Epithelial cell of esophagus (primary cell): ENCODE results near the gene VSX1.

Experiments
- DNase-seq: peaks from one replicate; pipeline ENCODE4 v3.0.0; 2010; ENCODE audit warnings: low read depth
- H3K4me3 ChIP-seq: 2 replicates; pipeline ENCODE4 v1.5.1; 2011; ENCODE audit warnings: mild to moderate bottlenecking, low read length, control low read depth
- CTCF ChIP-seq: IDR thresholded peaks from 2 replicates; pipeline ENCODE4 v1.5.1; 2011; ENCODE audit warnings: low read depth, mild to moderate bottlenecking, low read length, control low read depth, inconsistent platforms; ENCODE audit not compliant: insufficient read depth; ENCODE audit errors: missing control alignments

VSX1 gene

GRCh38 chr20:25052255-25053194, 29.4 kb downstream of the VSX1 start:
- no peak for DNase-seq
- no peak for TF ChIP-seq CTCF
- no peak overlapping the region for H3K4me3 ChIP-seq

GRCh38 chr20:25051386-25052155, 30.4 kb downstream of the VSX1 start:
- TF ChIP-seq CTCF, result no peak
- no peak for DNase-seq
- no peak overlapping the region for H3K4me3 ChIP-seq

GRCh38 chr20:25050501-25051350, 31.2 kb downstream of the VSX1 start:
- no peak for DNase-seq
- TF ChIP-seq CTCF, result no peak
- H3K4me3 ChIP-seq, result no peak overlapping the region

- no peak overlapping the region for H3K4me3 ChIP-seq
- no peak for DNase-seq
- TF ChIP-seq CTCF, result no peak
Observed at GRCh38 chr20:25050082-25050481, 31.9 kb downstream of the VSX1 start.

- H3K4me3 ChIP-seq, result no peak overlapping the region
- no peak for TF ChIP-seq CTCF
- DNase-seq, result no peak
Observed at GRCh38 chr20:25049261-25050060, 32.5 kb downstream of the VSX1 start.

- TF ChIP-seq CTCF, result no peak
- no peak overlapping the region for H3K4me3 ChIP-seq
- no peak for DNase-seq
Observed at GRCh38 chr20:25048519-25048952, 33.4 kb downstream of the VSX1 start.
